ENCODE data around the gene GAS6.

The GAS6 gene

GRCh38 chr13:113817860-113818691 lies 45.8 kb downstream of the GAS6 start:
- no peak for DNase-seq

- peak; percentile 3 for DNase-seq
Observed at GRCh38 chr13:113816946-113817859, 46.7 kb downstream of the GAS6 start.

- no peak for DNase-seq
Observed at GRCh38 chr13:113816254-113816929, 47.5 kb downstream of the GAS6 start.

GRCh38 chr13:113815151-113816058 lies 48.5 kb downstream of the GAS6 start:
- peak; percentile 91 for DNase-seq

- no peak for DNase-seq
Observed at GRCh38 chr13:113814435-113814821, 49.4 kb downstream of the GAS6 start.

GRCh38 chr13:113813749-113814434 lies 50.0 kb downstream of the GAS6 start:
- no peak for DNase-seq

- DNase-seq: no peak
Observed at GRCh38 chr13:113813070-113813748, 50.7 kb downstream of the GAS6 start.

GRCh38 chr13:113812178-113813040 lies 51.5 kb downstream of the GAS6 start:
- no peak for DNase-seq

GRCh38 chr13:113811081-113811928 lies 52.6 kb downstream of the GAS6 start:
- DNase-seq: no peak

GRCh38 chr13:113810640-113811039 lies 53.2 kb downstream of the GAS6 start:
- DNase-seq: no peak

- no peak for DNase-seq
Observed at GRCh38 chr13:113809934-113810333, 53.9 kb downstream of the GAS6 start.

GRCh38 chr13:113808058-113808834 lies 55.6 kb downstream of the GAS6 start:
- no peak for DNase-seq

- DNase-seq: no peak
Observed at GRCh38 chr13:113806526-113806925, 57.4 kb downstream of the GAS6 start.

GRCh38 chr13:113806104-113806471 lies 57.8 kb downstream of the GAS6 start:
- DNase-seq: no peak

GRCh38 chr13:113805431-113806103 lies 58.3 kb downstream of the GAS6 start:
- no peak for DNase-seq

- DNase-seq: no peak
Observed at GRCh38 chr13:113804703-113805430, 59.0 kb downstream of the GAS6 start.
